HepG2 (cell line): Measurements from ENCODE around the gene TANGO2.

Experiments used
- HNRNPH1 ChIP-seq: fragments of 200-400 bp; formaldehyde crosslinking; optimal IDR thresholded peaks from 2 replicates; pipeline ENCODE3; 2017; ENCODE audit warnings: mild to moderate bottlenecking, low read depth, low read length
- TF ChIP-seq, protein P1 (sequence below), 2 experiments: fragments of 450-650 bp in 1 of 2; sonication (generic) in 1 of 2; formaldehyde crosslinking in 1 of 2; IDR thresholded peaks; 2 replicates each; pipeline versions ENCODE4 v1.6.1 to v1.8.0; 2016 to 2022; ENCODE audit warnings: antibody characterized with exemption in 1 of 2, mild to moderate bottlenecking in 1 of 2, missing genetic modification reagents in 1 of 2

GRCh38 chr22:20089226-20089976, 68.5 kb downstream of the TANGO2 start:
- no peak for TF ChIP-seq HNRNPH1
- TF ChIP-seq, protein P1, sequence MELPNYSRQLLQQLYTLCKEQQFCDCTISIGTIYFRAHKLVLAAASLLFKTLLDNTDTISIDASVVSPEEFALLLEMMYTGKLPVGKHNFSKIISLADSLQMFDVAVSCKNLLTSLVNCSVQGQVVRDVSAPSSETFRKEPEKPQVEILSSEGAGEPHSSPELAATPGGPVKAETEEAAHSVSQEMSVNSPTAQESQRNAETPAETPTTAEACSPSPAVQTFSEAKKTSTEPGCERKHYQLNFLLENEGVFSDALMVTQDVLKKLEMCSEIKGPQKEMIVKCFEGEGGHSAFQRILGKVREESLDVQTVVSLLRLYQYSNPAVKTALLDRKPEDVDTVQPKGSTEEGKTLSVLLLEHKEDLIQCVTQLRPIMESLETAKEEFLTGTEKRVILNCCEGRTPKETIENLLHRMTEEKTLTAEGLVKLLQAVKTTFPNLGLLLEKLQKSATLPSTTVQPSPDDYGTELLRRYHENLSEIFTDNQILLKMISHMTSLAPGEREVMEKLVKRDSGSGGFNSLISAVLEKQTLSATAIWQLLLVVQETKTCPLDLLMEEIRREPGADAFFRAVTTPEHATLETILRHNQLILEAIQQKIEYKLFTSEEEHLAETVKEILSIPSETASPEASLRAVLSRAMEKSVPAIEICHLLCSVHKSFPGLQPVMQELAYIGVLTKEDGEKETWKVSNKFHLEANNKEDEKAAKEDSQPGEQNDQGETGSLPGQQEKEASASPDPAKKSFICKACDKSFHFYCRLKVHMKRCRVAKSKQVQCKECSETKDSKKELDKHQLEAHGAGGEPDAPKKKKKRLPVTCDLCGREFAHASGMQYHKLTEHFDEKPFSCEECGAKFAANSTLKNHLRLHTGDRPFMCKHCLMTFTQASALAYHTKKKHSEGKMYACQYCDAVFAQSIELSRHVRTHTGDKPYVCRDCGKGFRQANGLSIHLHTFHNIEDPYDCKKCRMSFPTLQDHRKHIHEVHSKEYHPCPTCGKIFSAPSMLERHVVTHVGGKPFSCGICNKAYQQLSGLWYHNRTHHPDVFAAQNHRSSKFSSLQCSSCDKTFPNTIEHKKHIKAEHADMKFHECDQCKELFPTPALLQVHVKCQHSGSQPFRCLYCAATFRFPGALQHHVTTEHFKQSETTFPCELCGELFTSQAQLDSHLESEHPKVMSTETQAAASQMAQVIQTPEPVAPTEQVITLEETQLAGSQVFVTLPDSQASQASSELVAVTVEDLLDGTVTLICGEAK (IDR thresholded peaks at IDR 0.05), result no peak
- TF ChIP-seq, protein P1 (CRISPR knock-in tag; IDR thresholded peaks at IDR 0.05), result no peak
